ENCODE results near the gene PCDH15. TPM values are rescaled to one million over a fixed set of nuclear protein-coding genes. Genes with fewer than 3 reads are reported as not detected.

The PCDH15 gene
- total RNA-seq, 1 experiment from 2014 or later: 0.61 TPM

GRCh38 chr10:54796881-54797280 lies 4.2 kb downstream of the PCDH15 start:
- H3K27me3 Mint-ChIP-seq (ENCODE audit: low read depth): peaks cover 2% of the 10 kb centered on the region; the same call in 1 of the 2 replicates
- no peak overlapping the region for H2AFZ ChIP-seq (ENCODE audit: low read length)

More at GRCh38 chr10:54796881-54797280, 4.2 kb downstream of the PCDH15 start:
- no peak for DNase-seq
- H3K18ac ChIP-seq (ENCODE audit: insufficient read length, low read depth, low read length): no peak overlapping the region
- no peak overlapping the region for H3K23ac ChIP-seq (ENCODE audit: insufficient read length, low read depth, low read length)
- H2BK5ac ChIP-seq (ENCODE audit: insufficient read length, low read length): no peak overlapping the region
- H3K79me1 ChIP-seq (ENCODE audit: insufficient read depth, low read depth, low read length, poor library complexity, severe bottlenecking): no peaks in the 10 kb centered on the region
- H4K5ac ChIP-seq (ENCODE audit: insufficient read length, low read depth, low read length): no peak overlapping the region
- no peak overlapping the region for H2BK12ac ChIP-seq (ENCODE audit: insufficient read length, low read depth, low read length)
- H3K27ac ChIP-seq (ENCODE audit: insufficient read length, low read depth, low read length): no peak overlapping the region
- H2BK120ac ChIP-seq (ENCODE audit: low read depth, low read length, poor library complexity, severe bottlenecking): no peak overlapping the region
- Mint-ChIP-seq H3K36me3 (ENCODE audit: insufficient read depth in 1 of 3, low read depth in 3 of 3) (no peaks in the 10 kb centered on the region), H3K4me1 (peaks cover 8 to 10% of the 10 kb centered on the region in 2 experiments), H3K9me3 (no peaks in the 10 kb centered on the region), H3K4me3 (no peak overlapping the region), H3K27ac (no peak overlapping the region; a peak in 1 of 7 replicates)
- H3K56ac ChIP-seq (ENCODE audit: insufficient read length, low read depth, low read length): no peak overlapping the region
- H3K4me1 ChIP-seq (ENCODE audit: insufficient read depth, low read length): no peaks in the 10 kb centered on the region
- H3K4ac ChIP-seq (ENCODE audit: low read depth, low read length): no peak overlapping the region
- no peak overlapping the region for H2AK5ac ChIP-seq (ENCODE audit: insufficient read length, low read length)
- H3K9ac ChIP-seq (ENCODE audit: extremely low read depth, insufficient read length, low read length): peak overlapping the region; percentile 50
- H4K91ac ChIP-seq (ENCODE audit: insufficient read length, low read depth, low read length): no peak overlapping the region
- no peak overlapping the region; the same call in 1 of the 2 replicates for H3K14ac ChIP-seq (ENCODE audit: insufficient read depth, low read length)
- H3K79me2 ChIP-seq (ENCODE audit: insufficient read depth, low read length): no peaks in the 10 kb centered on the region
- H3K4me2 ChIP-seq (ENCODE audit: insufficient read depth, insufficient read length, low read length): no peak overlapping the region
- no peak overlapping the region for H2BK20ac ChIP-seq (ENCODE audit: low read depth, low read length, poor library complexity, severe bottlenecking)
- H4K20me1 ChIP-seq (ENCODE audit: control insufficient read depth, insufficient read depth, insufficient read length): no peaks in the 10 kb centered on the region
- no peak overlapping the region for H4K8ac ChIP-seq (replicated peaks; ENCODE audit: insufficient read length, low read depth, low read length)
- WGBS (ENCODE audit: extremely low coverage, insufficient read length, low lambda C conversion rate): no CpG with 5 or more reads among the region's 3 CpGs
- H3K9me3 ChIP-seq (ENCODE audit: control insufficient read depth, low read depth, low read length): no peaks in the 10 kb centered on the region
- H3K27me3 ChIP-seq (ENCODE audit: insufficient read depth, low read length): no peaks in the 10 kb centered on the region; the same call in 1 of the 2 replicates
- no peak for TF ChIP-seq CTCF (conservative IDR thresholded peaks at IDR 0.05)
- no peaks in the 10 kb centered on the region for H3K23me2 ChIP-seq (ENCODE audit: insufficient read length, low read depth, low read length, poor library complexity, severe bottlenecking)
- H2BK15ac ChIP-seq (ENCODE audit: low read depth, low read length): no peak overlapping the region
- H3T11ph ChIP-seq (ENCODE audit: low read length): no peak overlapping the region

Measured in H9 (cell line).